ENCODE data around the gene ASB2. TPM values are rescaled to one million over a fixed set of nuclear protein-coding genes. Genes with fewer than 3 reads are reported as not detected.
A peak's percentile ranks its signal among the peaks of the same experiment; 100 is the strongest.

Gene ASB2
- total RNA-seq, 2 donors from 2014 or later = 115 to 187 TPM

GRCh38 chr14:93987815-93988476, 11.6 kb upstream of the ASB2 start:
- H3K4me3 ChIP-seq = no peak overlapping the region
- H3K9me3 ChIP-seq = no peaks in the 10 kb centered on the region
- DNase-seq (ENCODE audit: low spot score) = no peak
- TF ChIP-seq CTCF (IDR thresholded peaks at IDR 0.05) = no peak
- H3K27ac ChIP-seq = peak overlapping the region in 1 of 2 donors; percentile 74
- H3K4me1 ChIP-seq = peaks cover 0 to 24% of the 10 kb centered on the region in 2 donors
- no peaks in the 10 kb centered on the region for H3K27me3 ChIP-seq
- no peaks in the 10 kb centered on the region for H3K36me3 ChIP-seq

- DNase-seq (ENCODE audit: low spot score) = no peak
- Histone ChIP-seq H3K36me3 (no peaks in the 10 kb centered on the region), H3K9me3 (no peaks in the 10 kb centered on the region), H3K27ac (peak overlapping the region; percentile 44 to 74), H3K4me1 (peaks cover 0 to 29% of the 10 kb centered on the region in 2 donors), H3K27me3 (no peaks in the 10 kb centered on the region), H3K4me3 (no peak overlapping the region)
- TF ChIP-seq CTCF (IDR thresholded peaks at IDR 0.05) = no peak
Observed at GRCh38 chr14:93987376-93987775, 11.0 kb upstream of the ASB2 start.

GRCh38 chr14:93986955-93987354, 10.6 kb upstream of the ASB2 start:
- no peak for TF ChIP-seq CTCF (IDR thresholded peaks at IDR 0.05)
- no peak overlapping the region for H3K4me3 ChIP-seq
- peaks cover 0 to 33% of the 10 kb centered on the region in 2 donors for H3K4me1 ChIP-seq
- no peaks in the 10 kb centered on the region for H3K36me3 ChIP-seq
- H3K27ac ChIP-seq = peak overlapping the region; percentile 44 to 74
- H3K9me3 ChIP-seq = no peaks in the 10 kb centered on the region
- DNase-seq (ENCODE audit: low spot score) = no peak
- no peaks in the 10 kb centered on the region for H3K27me3 ChIP-seq

- DNase-seq (ENCODE audit: low spot score) = no peak
- H3K4me3 ChIP-seq = no peak overlapping the region
- no peaks in the 10 kb centered on the region for H3K9me3 ChIP-seq
- H3K27me3 ChIP-seq = no peaks in the 10 kb centered on the region
- H3K36me3 ChIP-seq = no peaks in the 10 kb centered on the region
- H3K27ac ChIP-seq = peak overlapping the region; percentile 67 to 86
- peak in 1 of 2 donors; percentile 41 for TF ChIP-seq CTCF (IDR thresholded peaks at IDR 0.05)
- H3K4me1 ChIP-seq = peaks cover 0 to 51% of the 10 kb centered on the region in 2 donors
Observed at GRCh38 chr14:93984987-93985410, 8.6 kb upstream of the ASB2 start.

- Histone ChIP-seq H3K4me1 (peaks cover 0 to 53% of the 10 kb centered on the region in 2 donors), H3K27ac (peak overlapping the region; percentile 86 to 88), H3K4me3 (no peak overlapping the region), H3K9me3 (no peaks in the 10 kb centered on the region), H3K27me3 (no peaks in the 10 kb centered on the region), H3K36me3 (no peaks in the 10 kb centered on the region)
- no peak for TF ChIP-seq CTCF (IDR thresholded peaks at IDR 0.05)
- DNase-seq (ENCODE audit: low spot score) = no peak
Observed at GRCh38 chr14:93984070-93984469, 7.7 kb upstream of the ASB2 start.
